HepG2 (cell line): ENCODE measurements around the gene KCNAB2. TPM values are rescaled to one million over a fixed set of nuclear protein-coding genes. Genes with fewer than 3 reads are reported as not detected.

Experiments
- CEBPB ChIP-seq: IDR thresholded peaks from 2 replicates; pipeline ENCODE4 v1.6.1; 2011; ENCODE audit warnings: low read depth, low read length, improper control_type of control experiment, borderline replicate concordance
- EHMT2 ChIP-seq: fragments of 200-600 bp; sonication (generic); IDR thresholded peaks from 2 replicates; pipeline ENCODE4 v1.7.0; 2017; ENCODE audit warnings: antibody characterized with exemption, low read depth, low read length, borderline replicate concordance
- FOXK2 ChIP-seq: fragments of 450-650 bp; IDR thresholded peaks from 2 replicates; pipeline ENCODE4 v1.6.1; 2016
- GATAD2A ChIP-seq: IDR thresholded peaks from 2 replicates; pipeline ENCODE4 v1.6.1; 2016
- GMEB1 ChIP-seq: sonication (generic); formaldehyde crosslinking; IDR thresholded peaks from 2 replicates; pipeline ENCODE4 v1.5.1; 2020; ENCODE audit warnings: missing genetic modification reagents, mild to moderate bottlenecking, borderline replicate concordance
- GZF1 ChIP-seq: sonication (generic); formaldehyde crosslinking; IDR thresholded peaks from 2 replicates; pipeline ENCODE4 v1.5.1; 2020; ENCODE audit warnings: mild to moderate bottlenecking, missing genetic modification reagents
- PHF21A ChIP-seq: sonication (generic); formaldehyde crosslinking; IDR thresholded peaks from 2 replicates; pipeline ENCODE4 v1.5.0; 2020; ENCODE audit warnings: mild to moderate bottlenecking, missing genetic modification reagents
- RBAK ChIP-seq: sonication (generic); formaldehyde crosslinking; IDR thresholded peaks from 2 replicates; pipeline ENCODE4 v1.5.1; 2020; ENCODE audit warnings: mild to moderate bottlenecking, missing genetic modification reagents
- RBFOX2 ChIP-seq: fragments of 200-400 bp; formaldehyde crosslinking; IDR thresholded peaks from 2 replicates; pipeline ENCODE4 v1.6.1; 2017; ENCODE audit warnings: low read depth, mild to moderate bottlenecking, low read length
- YEATS2 ChIP-seq: sonication (generic); formaldehyde crosslinking; IDR thresholded peaks from 2 replicates; pipeline ENCODE4 v1.4.0; 2020; ENCODE audit warnings: missing genetic modification reagents, borderline replicate concordance
- ZNF251 ChIP-seq: sonication (generic); formaldehyde crosslinking; IDR thresholded peaks from 2 replicates; pipeline ENCODE4 v1.9.0; 2021; ENCODE audit warnings: mild to moderate bottlenecking, missing genetic modification reagents
- ZNF549 ChIP-seq: sonication (generic); formaldehyde crosslinking; IDR thresholded peaks from 2 replicates; pipeline ENCODE4 v1.5.0; 2020; ENCODE audit warnings: missing genetic modification reagents
- ZNF576 ChIP-seq: sonication (generic); formaldehyde crosslinking; IDR thresholded peaks from 2 replicates; pipeline ENCODE4 v1.4.0; 2020; ENCODE audit warnings: mild to moderate bottlenecking, missing genetic modification reagents
- ZNF878 ChIP-seq: sonication (generic); formaldehyde crosslinking; IDR thresholded peaks from 2 replicates; pipeline ENCODE4 v1.8.1; 2023; ENCODE audit warnings: mild to moderate bottlenecking, missing genetic modification reagents, moderate library complexity
- polyA plus RNA-seq, 8 experiments: library from polyadenylated mRNA; depleted of rRNA in 3 of 8; stranded (reverse) in 7 of 8; unstranded in 1 of 8; fragments of >200 nt; fragmentation: Illumina TruSeq in 4 of 8; extraction: Trizol in 4 of 8; gene quantifications; 2 replicates each; pipeline versions ENCODE4 v1.2.1 to v1.2.3, GENCODE V29; 2011 to 2016; ENCODE audit warnings: low read depth in 4 of 8, missing spikeins in 1 of 8, mixed read lengths in 1 of 8; ENCODE audit not compliant: insufficient read depth in 1 of 8
- total RNA-seq, 5 experiments: library from RNA; depleted of rRNA; stranded (reverse); fragments of >200 nt; fragmentation: Illumina TruSeq; extraction: Trizol; gene quantifications; 2 replicates each; pipeline ENCODE4 v1.2.3, GENCODE V29; 2016; ENCODE audit warnings: low read depth in 1 of 5
- TF ChIP-seq, protein P1 (sequence below): sonication (generic); formaldehyde crosslinking; IDR thresholded peaks from 2 replicates; pipeline ENCODE4 v1.4.0; 2020; ENCODE audit warnings: missing genetic modification reagents
- TF ChIP-seq, protein P2 (sequence below): sonication (generic); formaldehyde crosslinking; IDR thresholded peaks from 2 replicates; pipeline ENCODE4 v1.5.0; 2020; ENCODE audit warnings: mild to moderate bottlenecking, missing genetic modification reagents
- TF ChIP-seq, protein P3 (sequence below): sonication (generic); formaldehyde crosslinking; IDR thresholded peaks from 2 replicates; pipeline ENCODE4 v1.4.0; 2020; ENCODE audit warnings: mild to moderate bottlenecking, missing genetic modification reagents, borderline replicate concordance

The KCNAB2 gene
- total and polyA plus RNA-seq, 2 of the 13 experiments (the other 11 are each of a cell fraction or from before 2014, with no cell fraction given): 6.2 to 8.8 TPM

DNA sequence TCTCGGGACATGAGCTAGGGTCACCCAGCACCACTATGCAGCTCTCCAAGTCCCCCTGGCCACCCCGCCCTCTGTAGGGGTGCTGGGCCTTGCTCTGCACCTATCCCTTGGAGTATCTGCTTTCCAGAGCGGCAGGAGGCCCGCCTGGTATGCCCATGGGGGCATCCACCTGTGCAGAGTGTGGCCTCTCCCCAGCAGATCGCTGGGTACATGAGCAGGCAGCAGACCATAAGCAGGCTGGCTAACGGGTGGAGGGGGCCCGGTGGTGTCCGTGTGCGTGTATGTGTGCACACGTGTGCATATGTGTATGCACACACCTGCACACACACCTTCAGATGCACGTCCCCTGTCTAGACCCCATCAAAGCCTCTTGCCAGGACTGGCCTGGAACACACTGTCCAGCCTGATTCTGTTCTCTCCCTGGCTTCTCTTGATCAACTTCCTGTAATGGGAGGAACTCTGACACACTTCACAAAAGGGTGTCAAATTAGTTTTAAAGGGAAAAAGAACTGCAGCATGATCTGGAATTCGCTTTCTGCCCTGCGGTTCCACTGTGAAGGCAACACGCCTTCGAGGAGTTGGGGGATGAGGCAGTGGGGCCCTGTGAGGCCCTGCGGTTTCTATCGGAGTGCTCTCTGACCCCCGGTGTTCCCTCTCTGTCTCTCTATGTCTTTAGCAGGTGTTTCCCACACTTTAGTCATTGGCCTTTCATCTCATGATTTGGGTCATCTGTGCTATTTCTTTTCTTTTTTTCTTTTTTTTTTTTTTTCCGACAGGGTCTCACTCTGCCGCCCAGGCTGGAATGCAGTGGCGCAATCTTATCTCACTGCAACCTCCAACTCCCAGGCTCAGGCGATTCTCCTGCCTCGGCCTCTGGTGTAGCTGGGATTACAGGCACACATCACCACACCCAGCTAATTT lies 36.3 kb upstream of the KCNAB2 start (continued):
- no peak for TF ChIP-seq ZNF878
- no peak for TF ChIP-seq GMEB1 (CRISPR knock-in tag)
- 0 out of 2 replicates have a peak, but pooled peaks have one; percentile 20 for TF ChIP-seq GATAD2A
- no peak for TF ChIP-seq ZNF549 (CRISPR knock-in tag)
- TF ChIP-seq EHMT2: no peak
- TF ChIP-seq YEATS2: no peak
- TF ChIP-seq FOXK2: no peak
- TF ChIP-seq CEBPB: peak; percentile 67; the same call in 1 of the 2 replicates
- TF ChIP-seq, protein P1, sequence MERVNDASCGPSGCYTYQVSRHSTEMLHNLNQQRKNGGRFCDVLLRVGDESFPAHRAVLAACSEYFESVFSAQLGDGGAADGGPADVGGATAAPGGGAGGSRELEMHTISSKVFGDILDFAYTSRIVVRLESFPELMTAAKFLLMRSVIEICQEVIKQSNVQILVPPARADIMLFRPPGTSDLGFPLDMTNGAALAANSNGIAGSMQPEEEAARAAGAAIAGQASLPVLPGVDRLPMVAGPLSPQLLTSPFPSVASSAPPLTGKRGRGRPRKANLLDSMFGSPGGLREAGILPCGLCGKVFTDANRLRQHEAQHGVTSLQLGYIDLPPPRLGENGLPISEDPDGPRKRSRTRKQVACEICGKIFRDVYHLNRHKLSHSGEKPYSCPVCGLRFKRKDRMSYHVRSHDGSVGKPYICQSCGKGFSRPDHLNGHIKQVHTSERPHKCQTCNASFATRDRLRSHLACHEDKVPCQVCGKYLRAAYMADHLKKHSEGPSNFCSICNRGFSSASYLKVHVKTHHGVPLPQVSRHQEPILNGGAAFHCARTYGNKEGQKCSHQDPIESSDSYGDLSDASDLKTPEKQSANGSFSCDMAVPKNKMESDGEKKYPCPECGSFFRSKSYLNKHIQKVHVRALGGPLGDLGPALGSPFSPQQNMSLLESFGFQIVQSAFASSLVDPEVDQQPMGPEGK (CRISPR knock-in tag): peak; percentile 15; the same call in 1 of the 2 replicates
- TF ChIP-seq, protein P2, sequence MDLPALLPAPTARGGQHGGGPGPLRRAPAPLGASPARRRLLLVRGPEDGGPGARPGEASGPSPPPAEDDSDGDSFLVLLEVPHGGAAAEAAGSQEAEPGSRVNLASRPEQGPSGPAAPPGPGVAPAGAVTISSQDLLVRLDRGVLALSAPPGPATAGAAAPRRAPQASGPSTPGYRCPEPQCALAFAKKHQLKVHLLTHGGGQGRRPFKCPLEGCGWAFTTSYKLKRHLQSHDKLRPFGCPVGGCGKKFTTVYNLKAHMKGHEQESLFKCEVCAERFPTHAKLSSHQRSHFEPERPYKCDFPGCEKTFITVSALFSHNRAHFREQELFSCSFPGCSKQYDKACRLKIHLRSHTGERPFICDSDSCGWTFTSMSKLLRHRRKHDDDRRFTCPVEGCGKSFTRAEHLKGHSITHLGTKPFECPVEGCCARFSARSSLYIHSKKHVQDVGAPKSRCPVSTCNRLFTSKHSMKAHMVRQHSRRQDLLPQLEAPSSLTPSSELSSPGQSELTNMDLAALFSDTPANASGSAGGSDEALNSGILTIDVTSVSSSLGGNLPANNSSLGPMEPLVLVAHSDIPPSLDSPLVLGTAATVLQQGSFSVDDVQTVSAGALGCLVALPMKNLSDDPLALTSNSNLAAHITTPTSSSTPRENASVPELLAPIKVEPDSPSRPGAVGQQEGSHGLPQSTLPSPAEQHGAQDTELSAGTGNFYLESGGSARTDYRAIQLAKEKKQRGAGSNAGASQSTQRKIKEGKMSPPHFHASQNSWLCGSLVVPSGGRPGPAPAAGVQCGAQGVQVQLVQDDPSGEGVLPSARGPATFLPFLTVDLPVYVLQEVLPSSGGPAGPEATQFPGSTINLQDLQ (CRISPR knock-in tag): no peak
- TF ChIP-seq PHF21A (CRISPR knock-in tag): 0 out of 2 replicates have a peak, but pooled peaks have one; percentile 27
- TF ChIP-seq ZNF576 (CRISPR knock-in tag): no peak
- TF ChIP-seq, protein P3, sequence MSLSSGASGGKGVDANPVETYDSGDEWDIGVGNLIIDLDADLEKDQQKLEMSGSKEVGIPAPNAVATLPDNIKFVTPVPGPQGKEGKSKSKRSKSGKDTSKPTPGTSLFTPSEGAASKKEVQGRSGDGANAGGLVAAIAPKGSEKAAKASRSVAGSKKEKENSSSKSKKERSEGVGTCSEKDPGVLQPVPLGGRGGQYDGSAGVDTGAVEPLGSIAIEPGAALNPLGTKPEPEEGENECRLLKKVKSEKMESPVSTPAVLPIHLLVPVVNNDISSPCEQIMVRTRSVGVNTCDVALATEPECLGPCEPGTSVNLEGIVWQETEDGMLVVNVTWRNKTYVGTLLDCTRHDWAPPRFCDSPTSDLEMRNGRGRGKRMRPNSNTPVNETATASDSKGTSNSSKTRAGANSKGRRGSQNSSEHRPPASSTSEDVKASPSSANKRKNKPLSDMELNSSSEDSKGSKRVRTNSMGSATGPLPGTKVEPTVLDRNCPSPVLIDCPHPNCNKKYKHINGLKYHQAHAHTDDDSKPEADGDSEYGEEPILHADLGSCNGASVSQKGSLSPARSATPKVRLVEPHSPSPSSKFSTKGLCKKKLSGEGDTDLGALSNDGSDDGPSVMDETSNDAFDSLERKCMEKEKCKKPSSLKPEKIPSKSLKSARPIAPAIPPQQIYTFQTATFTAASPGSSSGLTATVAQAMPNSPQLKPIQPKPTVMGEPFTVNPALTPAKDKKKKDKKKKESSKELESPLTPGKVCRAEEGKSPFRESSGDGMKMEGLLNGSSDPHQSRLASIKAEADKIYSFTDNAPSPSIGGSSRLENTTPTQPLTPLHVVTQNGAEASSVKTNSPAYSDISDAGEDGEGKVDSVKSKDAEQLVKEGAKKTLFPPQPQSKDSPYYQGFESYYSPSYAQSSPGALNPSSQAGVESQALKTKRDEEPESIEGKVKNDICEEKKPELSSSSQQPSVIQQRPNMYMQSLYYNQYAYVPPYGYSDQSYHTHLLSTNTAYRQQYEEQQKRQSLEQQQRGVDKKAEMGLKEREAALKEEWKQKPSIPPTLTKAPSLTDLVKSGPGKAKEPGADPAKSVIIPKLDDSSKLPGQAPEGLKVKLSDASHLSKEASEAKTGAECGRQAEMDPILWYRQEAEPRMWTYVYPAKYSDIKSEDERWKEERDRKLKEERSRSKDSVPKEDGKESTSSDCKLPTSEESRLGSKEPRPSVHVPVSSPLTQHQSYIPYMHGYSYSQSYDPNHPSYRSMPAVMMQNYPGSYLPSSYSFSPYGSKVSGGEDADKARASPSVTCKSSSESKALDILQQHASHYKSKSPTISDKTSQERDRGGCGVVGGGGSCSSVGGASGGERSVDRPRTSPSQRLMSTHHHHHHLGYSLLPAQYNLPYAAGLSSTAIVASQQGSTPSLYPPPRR (CRISPR knock-in tag): no peak
- TF ChIP-seq ZNF251 (CRISPR knock-in tag): no peak
- no peak for TF ChIP-seq GZF1 (CRISPR knock-in tag)
- TF ChIP-seq RBFOX2: no peak
- no peak for TF ChIP-seq RBAK (CRISPR knock-in tag)
